Stimulated activated CD4-positive, alpha-beta T cell treated with anti-CD3 and anti-CD28 coated beads, Interleukin-4, amount 100 ng/mL, for 1 hour (primary cell): ENCODE data around the gene EPHB1.
"Not testable (repeated sequence)": the region's sequence is repeated elsewhere in the genome, so short reads cannot be mapped to it uniquely, and the experiment has no call there.

Experiments
- DNase-seq: peaks from one replicate; pipeline ENCODE4 v3.0.0-alpha.2; 2020

Gene EPHB1

DNA sequence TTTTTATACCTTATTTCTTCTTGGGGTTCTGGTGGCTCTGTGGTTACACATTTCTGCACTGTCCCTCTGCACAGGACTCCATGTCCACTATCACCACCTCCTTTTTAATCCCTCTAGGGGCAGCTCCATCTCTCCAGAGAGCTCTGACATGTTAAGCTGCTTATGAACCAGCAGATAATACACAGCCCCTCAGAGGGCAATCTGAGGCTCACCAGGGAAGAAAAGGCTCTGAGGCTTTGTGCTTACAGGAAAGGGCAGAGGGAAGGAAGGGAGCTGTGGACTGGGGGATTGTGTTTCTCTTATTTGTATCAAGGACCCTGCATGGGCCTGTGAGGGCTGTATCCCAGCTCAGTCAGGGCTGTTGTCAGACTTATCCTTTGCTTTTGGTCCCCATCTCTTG, 164.5 kb downstream of the EPHB1 start:
- no peak for DNase-seq

DNA sequence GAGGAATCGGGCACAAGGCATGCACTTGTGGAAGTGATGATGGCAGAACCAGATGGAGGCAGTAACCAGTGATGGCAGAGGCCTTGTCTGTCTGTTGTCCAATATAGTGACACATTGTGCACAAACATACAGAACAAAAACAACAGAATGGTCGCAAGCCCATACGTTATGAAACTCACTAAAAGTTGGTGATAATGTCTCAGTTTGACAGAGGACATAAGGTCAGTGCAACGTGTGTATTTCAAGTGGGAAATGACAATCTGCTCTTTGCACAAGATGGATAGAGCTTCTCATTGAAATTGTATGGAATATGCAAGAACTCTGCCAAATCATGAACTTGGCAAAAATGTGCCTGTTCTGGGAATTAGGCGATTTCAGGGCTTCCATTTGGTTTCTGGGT, 169.2 kb downstream of the EPHB1 start:
- DNase-seq = no peak

DNA sequence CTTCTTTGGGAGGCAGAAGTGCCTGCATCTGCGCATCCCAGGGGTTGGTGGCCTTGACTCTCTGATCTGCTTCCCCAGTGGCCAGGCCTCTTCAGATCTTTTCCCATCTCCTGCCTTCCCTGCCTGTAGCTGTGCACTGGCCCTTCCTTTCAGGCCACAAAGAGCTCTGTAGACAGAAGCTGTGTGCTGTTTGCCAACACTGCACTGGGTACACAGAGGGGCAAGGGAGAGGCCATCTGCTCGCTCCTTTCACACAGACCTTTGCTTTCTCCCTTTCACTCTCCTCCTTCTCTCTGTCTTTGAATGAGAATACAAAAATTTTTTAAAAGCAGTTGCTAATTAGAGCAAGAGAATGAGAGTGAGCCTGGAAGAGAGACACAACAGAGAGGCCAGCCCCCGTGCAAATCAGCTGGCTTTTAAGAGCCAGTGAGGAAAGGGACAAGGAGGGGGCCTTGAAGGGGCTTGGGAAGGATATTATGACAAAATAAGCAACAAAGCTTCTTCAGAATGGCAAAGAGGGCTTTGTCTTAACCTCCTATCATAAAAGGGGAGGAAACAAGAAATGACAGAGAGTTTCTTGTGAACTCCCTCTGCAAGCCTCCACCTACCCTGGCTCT, 170.9 kb downstream of the EPHB1 start:
- DNase-seq = no peak

DNA sequence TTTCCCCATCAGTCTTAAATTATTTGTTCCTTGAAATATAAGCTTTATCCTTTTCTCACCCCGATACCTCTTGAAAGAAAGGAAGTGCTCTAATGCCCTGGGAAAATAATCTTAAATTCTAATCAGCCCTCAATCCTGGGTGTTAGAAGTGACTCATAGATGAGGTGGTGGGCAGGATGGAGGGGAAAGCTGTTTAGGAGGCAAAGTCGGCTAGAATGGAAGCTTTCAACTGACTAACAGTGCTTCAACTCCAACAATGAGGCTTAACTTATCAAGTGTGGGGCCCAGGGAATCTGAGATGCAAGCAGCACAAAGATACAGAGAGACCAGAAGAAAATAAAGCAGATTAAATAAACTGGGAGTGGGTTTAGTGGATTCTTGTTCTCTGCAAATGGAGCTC, 175.8 kb downstream of the EPHB1 start:
- no peak for DNase-seq

DNA sequence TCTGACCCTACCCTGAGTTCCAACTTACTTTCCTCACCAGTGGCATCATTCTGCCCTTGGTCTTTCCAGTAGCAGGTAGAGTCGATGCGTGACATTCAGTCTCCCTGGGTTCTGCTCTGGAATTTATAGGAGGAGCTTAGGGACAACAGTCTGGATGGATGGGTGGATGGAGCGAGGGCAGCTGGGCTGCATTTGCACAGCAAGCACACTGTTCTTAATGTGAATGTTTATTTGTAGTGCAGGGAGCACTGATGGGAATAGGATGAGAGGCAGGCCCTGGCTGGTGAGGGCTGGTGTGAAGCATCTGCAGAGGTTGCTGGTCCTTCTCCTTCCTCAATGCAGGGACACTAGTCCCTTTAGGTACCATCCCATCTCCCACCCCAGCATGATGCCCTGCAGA, 176.2 kb downstream of the EPHB1 start:
- DNase-seq = no peak

DNA sequence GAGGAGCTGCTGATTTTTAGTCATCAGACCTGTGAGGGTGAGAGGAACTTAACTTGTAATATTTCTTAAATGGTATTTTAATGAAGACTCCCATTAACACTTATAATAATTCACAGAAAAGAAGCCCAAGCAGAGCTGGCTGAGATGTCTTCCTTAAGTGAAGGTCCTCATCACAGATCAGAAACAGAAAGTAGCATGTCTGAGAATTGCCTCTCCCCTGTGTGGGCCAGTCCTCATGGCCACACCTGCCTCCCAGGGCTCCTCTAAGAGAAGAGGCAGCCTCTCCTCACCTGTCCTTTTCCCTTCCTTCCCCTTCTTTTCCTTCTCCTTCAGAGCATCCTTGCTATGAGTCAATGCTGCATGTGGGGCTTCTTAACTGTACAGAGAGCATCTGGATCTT, 176.8 kb downstream of the EPHB1 start:
- DNase-seq = not testable (repeated sequence)

DNA sequence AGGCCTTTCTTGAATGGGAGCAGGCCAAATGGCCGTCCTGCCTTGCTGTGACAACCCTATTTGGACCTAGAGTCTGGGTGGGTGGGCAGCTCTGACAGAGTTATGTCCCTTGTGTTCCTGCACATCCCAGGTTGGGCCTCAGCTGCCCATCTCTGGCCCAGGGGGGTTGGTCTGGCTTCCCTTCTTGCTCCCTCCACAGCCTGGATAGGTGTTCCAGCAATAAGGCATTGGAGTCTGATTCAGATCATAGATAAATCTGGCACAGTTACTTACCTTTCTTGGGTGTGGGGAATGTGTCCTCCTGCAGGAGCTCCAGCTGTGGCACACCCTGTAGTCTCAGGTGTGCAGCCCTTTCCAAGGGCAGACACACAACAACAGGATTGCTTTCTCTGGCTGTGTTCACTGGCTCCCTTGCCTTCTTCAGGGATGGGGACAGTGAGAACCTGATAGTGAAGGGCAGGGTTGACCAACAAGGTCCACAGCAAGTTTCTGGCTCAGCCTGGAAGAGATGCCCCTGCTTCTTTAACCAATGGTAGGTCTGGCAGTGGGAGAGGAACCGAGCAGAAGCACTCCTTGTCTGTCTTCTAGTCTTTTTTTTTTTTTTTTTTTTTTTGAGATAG, 177.9 kb downstream of the EPHB1 start:
- DNase-seq = no peak

DNA sequence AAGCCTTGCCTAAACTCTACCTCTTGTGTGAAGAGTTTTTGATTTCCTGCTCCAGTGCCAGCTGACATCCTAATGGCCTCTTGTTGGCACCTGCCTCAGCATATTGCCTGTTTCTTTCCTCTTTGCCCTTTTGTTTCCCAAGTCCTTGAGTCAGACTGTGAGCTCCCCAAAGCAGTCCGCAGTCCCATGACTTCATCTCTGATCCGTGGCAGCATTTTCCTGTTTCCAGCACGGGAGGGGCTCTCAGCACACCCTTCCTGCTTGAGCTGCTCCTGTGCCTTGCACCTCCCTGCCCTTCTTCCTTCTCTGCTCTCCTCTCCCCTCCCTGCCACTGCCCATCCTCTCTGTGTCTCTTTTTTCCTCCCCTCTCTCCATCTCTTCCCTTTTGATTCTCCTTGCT, 179.6 kb downstream of the EPHB1 start:
- no peak for DNase-seq

DNA sequence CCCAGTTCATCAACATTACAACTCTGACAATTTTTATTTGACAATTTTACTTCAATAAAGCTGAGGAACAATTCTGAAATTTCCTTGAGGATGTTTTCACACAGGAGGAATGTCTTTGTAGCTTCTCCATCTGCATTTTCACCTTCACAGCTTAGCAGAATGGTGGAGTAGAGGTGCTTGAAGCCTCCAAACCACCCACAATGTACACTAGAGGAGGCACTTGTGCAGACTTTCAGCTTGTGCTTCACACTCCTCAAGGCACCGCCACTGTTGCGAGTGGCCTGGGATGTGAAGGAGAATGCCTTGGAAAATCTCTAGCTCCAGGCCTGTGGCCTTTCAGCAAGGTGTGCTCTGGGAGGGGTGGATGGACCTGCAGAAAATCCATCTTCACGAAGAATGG, 181.9 kb downstream of the EPHB1 start:
- no peak for DNase-seq

DNA sequence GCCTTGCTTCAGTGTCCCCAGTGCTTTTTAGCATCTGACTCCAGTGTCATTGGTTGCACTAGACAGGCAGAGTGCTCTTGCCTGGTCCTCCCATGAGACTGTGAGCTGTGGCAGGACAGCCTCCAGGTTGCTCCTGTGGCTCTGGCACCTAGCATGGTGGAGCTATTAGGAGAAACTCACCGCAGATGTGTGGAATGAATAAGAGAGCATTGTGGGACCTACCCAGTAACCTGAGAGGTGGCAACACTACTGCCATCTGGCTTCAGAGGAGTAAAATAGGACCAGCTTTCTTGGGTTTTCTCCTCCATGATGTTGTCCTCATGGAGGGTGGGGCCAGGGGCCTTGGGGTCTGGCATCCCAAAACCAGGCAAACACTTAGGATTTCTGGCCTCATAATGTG, 183.6 kb downstream of the EPHB1 start:
- DNase-seq = no peak

DNA sequence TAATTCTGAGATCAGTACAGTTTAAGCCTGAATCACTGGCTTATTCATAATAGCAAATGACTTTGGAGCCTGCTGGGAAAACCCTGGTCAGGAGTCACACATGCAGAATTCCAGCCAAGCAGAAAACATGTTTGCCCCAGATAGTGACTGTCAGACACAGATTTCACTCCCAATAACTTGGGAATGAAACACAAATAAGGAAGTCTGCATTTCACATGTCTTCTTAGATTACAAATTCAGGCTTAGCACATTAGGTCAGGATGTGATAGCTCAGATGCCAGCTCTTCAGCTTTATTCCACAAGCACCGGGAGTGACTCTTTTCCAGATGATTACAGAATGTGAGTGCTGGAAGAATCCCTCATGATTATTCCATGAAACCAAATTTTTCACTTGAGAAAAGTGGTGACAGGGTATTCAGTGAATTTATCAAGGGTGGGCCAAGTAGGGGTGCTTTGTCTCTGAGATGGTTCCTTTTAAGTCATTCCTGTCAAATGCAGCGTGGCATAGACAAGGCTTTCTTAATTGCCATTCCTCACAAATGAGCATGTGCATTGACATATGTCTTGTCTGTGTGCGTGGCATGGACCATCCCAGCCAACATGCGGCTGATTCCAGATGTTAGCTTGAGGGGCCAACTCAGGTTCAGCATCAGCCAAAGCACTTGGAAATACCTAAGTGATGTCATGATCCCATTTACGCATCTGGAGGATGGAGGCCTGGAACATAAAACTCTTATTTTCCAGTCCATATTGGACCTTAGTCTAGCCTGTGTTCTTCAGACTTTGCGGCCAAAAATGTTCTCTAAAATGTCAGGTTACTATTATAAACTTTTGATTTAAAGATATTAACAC, 191.0 kb downstream of the EPHB1 start:
- no peak for DNase-seq

DNA sequence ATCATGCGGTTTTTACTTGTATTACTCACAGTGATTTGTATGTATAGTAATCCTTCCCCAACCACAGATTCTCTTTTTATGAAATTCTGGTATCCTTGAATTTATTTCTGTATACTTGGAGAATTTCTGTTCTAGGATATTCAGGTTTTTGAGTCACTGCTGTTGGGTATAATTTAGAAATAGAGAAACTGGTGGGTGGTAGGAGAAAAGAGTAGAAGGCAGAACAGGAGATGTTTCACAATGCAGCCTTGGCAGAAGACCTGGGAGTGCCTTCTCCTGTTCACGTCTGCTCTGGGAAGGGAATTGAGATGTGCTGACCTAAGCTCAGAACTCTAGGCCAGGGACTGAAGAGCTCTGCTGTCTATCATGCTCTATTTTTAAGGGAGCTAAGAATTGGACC, 193.6 kb downstream of the EPHB1 start:
- no peak for DNase-seq

DNA sequence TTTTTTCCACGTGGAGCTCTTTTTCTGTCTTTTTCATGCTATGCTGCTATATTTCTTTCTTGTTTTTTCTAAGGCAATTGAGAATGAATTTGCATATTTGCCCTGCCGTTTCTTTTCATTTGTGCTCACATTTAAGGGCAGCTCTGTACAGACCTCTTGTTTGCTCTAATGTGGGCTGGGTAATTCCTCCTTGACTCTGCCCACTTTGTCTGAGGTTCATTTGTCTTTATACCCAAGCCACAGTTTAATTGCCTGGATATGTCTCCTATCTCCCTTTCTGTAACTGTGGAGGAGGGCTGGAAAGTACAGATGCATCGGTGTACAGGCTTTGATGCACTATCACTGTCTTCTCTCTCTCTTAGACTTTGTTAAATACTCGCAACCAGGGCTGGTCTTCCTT, 195.9 kb downstream of the EPHB1 start:
- DNase-seq = no peak

DNA sequence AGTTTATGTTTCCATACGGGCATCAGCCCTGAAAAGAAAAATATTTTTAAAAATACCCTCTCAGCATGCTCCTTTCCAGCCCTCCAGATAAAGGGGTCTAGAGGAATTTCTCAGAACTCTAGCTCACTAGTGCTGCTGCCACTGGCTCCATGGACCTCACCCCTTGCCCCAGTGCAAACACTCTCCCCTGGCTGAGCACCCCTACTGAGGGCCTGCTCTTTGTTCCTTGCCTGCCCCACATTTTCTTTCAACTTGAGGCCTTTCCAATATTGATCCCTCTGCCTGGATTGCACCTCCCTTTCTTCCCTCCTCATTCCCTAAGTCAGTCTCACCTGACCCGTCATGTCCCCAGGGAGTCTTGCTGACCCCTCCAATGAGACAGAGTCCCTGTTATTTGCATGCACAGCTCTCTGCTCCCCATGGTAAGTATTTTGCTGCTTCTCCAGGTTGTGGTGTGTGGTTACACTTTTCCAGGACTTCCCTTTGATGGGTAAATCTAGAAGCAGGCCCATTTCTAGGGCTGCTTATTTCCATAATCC, 196.5 kb downstream of the EPHB1 start:
- DNase-seq = no peak

DNA sequence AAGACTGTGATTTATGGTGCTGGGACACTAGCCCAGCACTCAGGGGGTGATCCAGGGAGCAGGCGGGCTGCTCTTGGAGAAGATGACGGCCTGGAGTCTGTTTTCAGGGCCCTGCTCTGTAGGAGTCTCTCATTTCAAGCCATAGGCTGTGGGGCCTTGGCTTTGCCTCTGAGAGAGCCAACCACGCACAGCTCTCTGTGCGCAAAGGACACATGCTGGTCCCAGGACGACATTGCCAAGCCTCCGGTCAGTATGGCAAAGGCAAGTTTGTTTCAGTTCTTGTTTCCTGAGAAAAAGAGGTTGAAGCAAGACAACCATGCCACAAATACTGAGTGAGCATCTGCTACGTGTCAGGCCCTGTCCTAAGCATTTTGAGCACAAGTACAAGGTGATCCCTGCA, 197.1 kb downstream of the EPHB1 start:
- DNase-seq = no peak

DNA sequence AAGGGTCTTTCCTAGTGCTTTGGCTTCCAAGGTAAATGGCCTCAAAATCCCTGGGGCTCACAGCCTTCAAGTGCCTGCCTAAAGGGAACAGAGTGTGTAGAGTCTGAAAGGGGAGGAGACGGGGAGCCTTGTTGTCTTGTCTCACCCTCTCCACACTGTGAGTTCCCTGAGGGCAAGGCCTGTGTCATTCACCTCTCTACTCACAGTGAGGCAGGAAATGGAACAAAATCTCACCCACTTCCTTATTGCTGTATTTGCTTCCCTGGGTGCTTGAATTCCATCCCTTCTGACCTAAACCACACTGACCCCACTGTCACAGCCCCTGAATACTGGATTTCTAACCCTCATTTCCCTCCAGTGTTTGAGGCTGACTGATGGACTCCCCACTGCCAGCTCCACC, 197.5 kb downstream of the EPHB1 start:
- DNase-seq = no peak

DNA sequence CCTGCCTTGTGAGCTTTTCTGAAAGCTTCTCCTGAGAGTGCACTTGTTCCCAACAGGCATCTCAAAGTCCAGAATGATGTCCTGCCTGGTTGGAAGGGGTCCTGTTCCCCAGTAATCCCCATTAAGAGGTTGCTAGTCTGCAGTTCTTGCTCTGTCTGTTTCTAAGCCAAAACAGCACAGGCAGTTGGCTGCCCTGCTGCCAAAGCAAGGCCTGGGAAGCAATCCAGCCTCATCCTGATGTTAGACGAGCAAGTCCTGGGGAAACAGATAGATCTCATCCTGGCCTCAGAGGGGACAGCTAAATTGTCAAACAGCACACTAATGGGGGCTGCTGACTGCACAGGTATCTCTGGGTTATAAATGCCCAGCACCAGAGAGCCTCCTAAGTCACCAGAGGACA, 198.0 kb downstream of the EPHB1 start:
- DNase-seq = no peak

DNA sequence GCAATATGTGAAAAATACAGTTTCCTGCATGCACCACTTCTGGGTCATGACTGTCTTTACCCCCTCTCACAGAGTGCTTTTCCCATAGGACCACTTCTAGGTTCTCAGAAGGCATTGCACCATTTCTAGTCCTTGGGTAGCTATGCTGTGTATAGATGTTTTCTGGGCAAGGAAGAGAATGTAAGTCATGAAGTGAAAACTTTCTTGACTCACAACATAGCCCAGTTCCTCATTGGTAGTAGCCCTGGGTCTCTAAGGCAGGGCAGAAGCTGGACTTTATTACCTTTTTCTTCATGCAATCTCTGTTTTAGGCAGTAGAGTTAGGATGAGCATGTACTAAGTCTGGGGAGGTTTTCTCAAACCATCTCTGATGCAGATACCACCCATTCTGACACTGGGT, 203.1 kb downstream of the EPHB1 start:
- DNase-seq = no peak

DNA sequence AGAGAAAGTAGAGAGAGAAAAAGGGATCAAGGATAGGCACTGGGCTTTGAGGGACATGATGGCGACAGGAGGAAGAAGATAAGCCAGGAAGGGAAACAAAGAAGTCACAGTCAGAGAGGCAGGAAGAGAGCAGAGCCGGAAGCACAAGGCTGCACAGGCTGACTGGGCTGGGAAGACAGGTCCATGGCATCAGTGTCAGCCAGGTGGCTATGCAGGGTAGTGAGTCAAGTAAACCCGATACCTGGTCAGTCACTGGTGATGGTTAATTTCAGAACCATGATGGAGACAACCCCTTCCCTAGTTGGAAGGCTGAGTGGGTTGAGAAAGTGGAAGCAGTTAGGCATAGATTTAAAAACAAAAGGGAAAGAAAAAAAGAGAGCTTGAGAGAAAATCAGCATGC, 203.8 kb downstream of the EPHB1 start:
- no peak for DNase-seq

DNA sequence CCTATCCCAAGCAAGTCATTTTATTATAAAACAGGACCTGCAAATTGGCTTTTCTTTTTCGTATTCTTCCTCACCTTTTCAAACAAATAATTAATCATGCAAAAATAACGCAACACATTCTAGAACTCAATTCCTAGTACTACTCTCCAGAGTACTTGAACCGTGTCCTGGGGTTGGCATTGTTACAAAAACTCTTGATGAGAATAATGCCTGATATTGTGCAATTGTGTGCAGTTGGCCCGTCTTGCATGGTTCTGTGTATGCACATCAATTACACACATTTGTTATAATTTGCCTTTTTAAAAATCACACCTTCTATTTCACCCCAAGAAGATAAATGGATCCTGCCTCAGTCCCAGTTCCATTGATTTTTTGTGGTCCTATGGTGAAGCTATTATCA, 205.4 kb downstream of the EPHB1 start:
- DNase-seq = no peak

DNA sequence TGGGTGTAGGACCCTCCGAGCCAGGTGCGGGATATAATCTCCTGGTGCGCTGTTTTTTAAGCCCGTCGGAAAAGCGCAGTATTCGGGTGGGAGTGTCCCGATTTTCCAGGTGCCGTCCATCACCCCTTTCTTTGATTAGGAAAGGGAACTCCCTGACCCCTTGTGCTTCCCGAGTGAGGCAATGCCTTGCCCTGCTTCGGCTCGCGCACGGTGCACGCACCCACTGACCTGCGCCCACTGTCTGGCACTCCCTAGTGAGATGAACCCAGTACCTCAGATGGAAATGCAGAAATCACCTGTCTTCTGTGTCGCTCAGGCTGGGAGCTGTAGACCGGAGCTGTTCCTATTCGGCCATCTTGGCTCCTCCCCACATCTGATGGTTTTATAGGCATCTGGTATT, 210.6 kb downstream of the EPHB1 start:
- not testable (repeated sequence) for DNase-seq

DNA sequence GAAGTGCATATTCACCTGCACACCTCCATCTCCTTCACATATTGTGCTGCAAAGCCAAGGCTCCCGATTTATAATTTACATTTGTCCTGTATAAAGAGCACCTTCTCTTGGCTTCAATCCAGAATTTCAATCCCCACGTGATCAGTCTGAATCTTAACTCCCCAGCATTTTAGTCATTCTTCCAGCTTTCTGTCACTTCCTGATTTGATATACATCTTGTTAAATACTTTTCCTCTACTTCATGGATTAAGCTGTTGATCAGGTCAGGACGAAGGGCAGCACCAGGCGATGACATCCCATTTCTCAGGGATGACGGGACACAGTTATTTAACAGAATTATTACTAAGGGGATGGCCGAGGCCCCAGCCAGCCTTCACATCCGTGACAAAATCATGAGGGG, 212.5 kb downstream of the EPHB1 start:
- DNase-seq = no peak

DNA sequence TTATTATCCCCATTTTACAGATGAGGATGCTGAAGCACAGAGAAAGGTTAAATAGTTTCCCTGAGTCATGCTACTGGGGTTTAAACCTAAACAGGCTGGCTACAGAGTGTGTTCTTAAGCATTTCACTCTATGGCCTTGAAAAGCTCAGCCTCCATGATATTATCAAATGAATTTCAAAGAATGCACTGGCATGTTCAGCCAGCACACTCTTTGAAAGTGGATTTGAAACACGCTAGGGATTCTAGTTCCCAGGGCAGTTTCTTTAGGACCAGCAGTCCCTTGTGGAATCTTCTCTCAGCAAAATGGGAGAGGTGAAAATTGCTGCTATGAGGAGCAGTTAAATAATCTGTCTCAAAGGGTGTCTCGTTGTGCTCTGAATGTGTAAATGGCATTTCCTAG, 213.3 kb downstream of the EPHB1 start:
- no peak for DNase-seq

DNA sequence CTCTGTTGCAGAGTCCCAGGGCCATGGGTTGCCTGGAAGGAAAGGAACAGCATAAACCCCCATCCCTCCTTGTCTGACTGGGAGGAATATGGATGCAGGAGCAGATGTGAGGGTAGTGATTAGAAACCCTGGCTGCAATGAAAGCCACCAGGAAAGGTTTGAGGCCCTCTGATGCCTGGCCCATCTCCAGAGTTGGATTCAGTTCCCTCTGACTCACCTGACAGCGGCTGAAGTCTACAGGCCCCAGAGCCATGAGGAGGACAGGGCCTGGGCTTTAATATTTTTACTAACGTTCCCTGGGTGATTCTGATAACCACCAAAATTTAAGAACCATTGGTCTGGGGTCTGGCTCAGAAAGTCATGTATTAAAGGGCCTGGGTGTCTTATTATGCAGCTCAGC, 214.0 kb downstream of the EPHB1 start:
- no peak for DNase-seq
